Spleen (tissue), 13 donors: ENCODE data around the gene HOXB4. TPM values are rescaled to one million over a fixed set of nuclear protein-coding genes. Genes with fewer than 3 reads are reported as not detected.

Experiments used
- DNase-seq: peaks from one replicate; pipeline ENCODE4 v3.0.0-alpha.2; 2020
- H3K27ac ChIP-seq, 8 donors: fragments of 200-600 bp; sonication (generic) in 7 of 8; 1 replicate in 4 of 8; 2 replicates in 4 of 8; pipeline versions ENCODE4 v1.5.0 to v1.8.0; 2016 to 2021; ENCODE audit warnings: inconsistent platforms in 4 of 8, mild to moderate bottlenecking in 4 of 8, moderate library complexity in 1 of 8
- H3K27me3 ChIP-seq, 7 donors: fragments of 200-600 bp; sonication (generic) in 6 of 7; replicated peaks in 1 of 7; 1 replicate in 4 of 7; 2 replicates in 3 of 7; pipeline versions ENCODE4 v1.5.0 to v1.8.0; 2016 to 2021; ENCODE audit warnings: inconsistent platforms in 3 of 7, mild to moderate bottlenecking in 1 of 7
- H3K36me3 ChIP-seq, 6 donors: fragments of 200-600 bp; sonication (generic) in 5 of 6; 1 replicate in 4 of 6; 2 replicates in 2 of 6; pipeline versions ENCODE4 v1.5.0 to v1.8.0; 2016 to 2021; ENCODE audit warnings: inconsistent platforms in 2 of 6
- H3K4me1 ChIP-seq, 6 donors: fragments of 200-600 bp; sonication (generic) in 5 of 6; 1 replicate in 3 of 6; 2 replicates in 3 of 6; pipeline versions ENCODE4 v1.5.0 to v1.8.0; 2016 to 2021; ENCODE audit warnings: inconsistent platforms in 3 of 6
- H3K4me3 ChIP-seq, 8 donors: fragments of 200-600 bp; sonication (generic) in 7 of 8; 1 replicate in 4 of 8; 2 replicates in 4 of 8; pipeline versions ENCODE4 v1.5.0 to v1.8.0; 2016 to 2021; ENCODE audit warnings: inconsistent platforms in 4 of 8, mild to moderate bottlenecking in 4 of 8, moderate library complexity in 2 of 8
- H3K9me3 ChIP-seq, 8 donors: fragments of 200-600 bp; sonication (generic) in 7 of 8; 1 replicate in 4 of 8; 2 replicates in 4 of 8; pipeline versions ENCODE4 v1.5.0 to v1.8.0; 2016 to 2021; ENCODE audit warnings: inconsistent platforms in 4 of 8
- CTCF ChIP-seq, 11 experiments: fragments of 200-600 bp in 7 of 11; fragments of 450-650 bp in 4 of 11; sonication (generic) in 4 of 11; IDR thresholded peaks in 8 of 11; conservative IDR thresholded peaks in 3 of 11; 1 replicate in 7 of 11; 2 replicates in 4 of 11; pipeline versions ENCODE4 v1.4.0 to v1.8.0; 2016 to 2021; ENCODE audit warnings: antibody characterized with exemption in 11 of 11, inconsistent platforms in 4 of 11, mild to moderate bottlenecking in 1 of 11
- POLR2A ChIP-seq, 3 donors: fragments of 450-650 bp; IDR thresholded peaks; one replicate each; pipeline ENCODE4 v1.5.1; 2017; ENCODE audit warnings: antibody characterized with exemption in 3 of 3, mild to moderate bottlenecking in 1 of 3
- POLR2AphosphoS5 ChIP-seq, 3 donors: sonication (generic); formaldehyde crosslinking; IDR thresholded peaks; one replicate each; pipeline ENCODE4 v1.5.1; 2017; ENCODE audit warnings: antibody characterized with exemption in 3 of 3
- WGBS, 5 donors: extraction: QIAGEN DNeasy Blood & Tissue Kit in 3 of 5; methylation state at CpG; one replicate each; pipeline versions ENCODE4 v1.1.5 to v1.1.7; 2013 to 2018; 5-methylcytosine and 5-hydroxymethylcytosine counted together
- intact Hi-C: fragments of 100-400 bp; cut with DNase I; formaldehyde crosslinking; loops from one replicate; pipeline ENCODE4 v1.15.0; 2023; ENCODE audit warnings: low total_unique reads
- long read RNA-seq, 2 donors: transcript quantifications; one replicate each; lab custom pipeline, GENCODE V29; 2026
- polyA plus RNA-seq, 3 donors: library from polyadenylated mRNA; stranded (reverse); fragments of 200-250 nt; gene quantifications; one replicate each; pipeline ENCODE4 v1.2.1, GENCODE V29; 2013
- total RNA-seq, 7 donors: library from RNA; depleted of rRNA in 3 of 7; stranded (reverse); fragments of >200 nt in 3 of 7; fragmentation: NEBNext Ultra II Directional in 4 of 7; extraction: Animal tissue kit (Norgen Biotek cat#: 25700) in 4 of 7; gene quantifications; one replicate each; pipeline versions ENCODE4 v1.1.0 to v1.2.1, GENCODE V29; 2016 to 2021
- donor health status: healthy with polysubstance abuse.
- donor health status: DM: no; HTN: no; CAD: no; lungs with moderate emphysema.
- donor health status: DM: no; HTN: no; CAD: no.
- donor health status: Bipolar disorder and iron deficiency.
- donor health status: healthy.
- donor health status: DM: no; HTN: no; CAD: no.
- donor health status: DM: yes; HTN: yes; CAD: no.

The HOXB4 gene
- total RNA-seq (1 to 10 TPM; 1.9 to 6.4 (median 3.6) TPM), polyA plus RNA-seq (1 to 10 TPM; 2.3 to 2.7 (median 2.4) TPM)
- long read RNA-seq, donor 1, transcript HOXB4-201 (2 exons, 3,757 nt) = major isoform, 5 of 5 reads
- long read RNA-seq, donor 1, partial matches to known transcripts = 0 of 5 reads
- long read RNA-seq, donor 1, other reads (novel, unspliced or antisense) = 0 of 5 reads
- long read RNA-seq, donor 2, partial matches to known transcripts = 0 of 4 reads
- long read RNA-seq, donor 2, other reads (novel, unspliced or antisense) = 0 of 4 reads

DNA sequence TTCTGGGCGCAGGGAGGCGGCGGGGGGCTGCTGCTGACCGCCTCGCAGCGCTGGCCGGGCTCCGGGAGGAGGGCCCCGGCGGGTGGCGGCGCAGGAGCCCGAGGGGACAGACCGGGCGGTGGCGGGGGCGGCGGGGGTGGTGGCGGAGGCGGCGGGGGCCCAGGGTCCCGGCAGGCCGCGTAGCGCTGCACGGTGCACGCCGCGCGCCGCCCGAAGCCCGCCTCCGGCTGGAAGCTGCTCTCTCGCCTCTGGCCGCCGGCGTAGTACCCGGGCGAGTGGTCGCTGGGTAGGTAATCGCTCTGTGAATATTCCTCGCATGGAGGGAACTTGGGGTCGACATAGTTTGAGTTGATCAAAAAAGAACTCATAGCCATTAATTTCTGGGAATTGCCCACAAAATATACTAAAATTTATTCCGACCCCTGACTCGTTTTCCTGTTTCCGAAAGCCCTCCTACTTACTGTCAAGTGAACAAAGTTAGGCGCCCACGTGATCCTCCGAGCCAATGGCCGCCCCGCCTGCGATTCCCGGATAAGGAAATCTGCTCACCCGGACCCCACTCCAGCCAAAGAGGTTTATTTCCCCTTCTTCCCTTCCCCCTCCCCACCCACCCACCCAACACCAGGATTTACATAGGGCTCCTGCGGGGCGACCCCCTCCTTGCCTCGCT, at the start of gene HOXB4:
Gene HOXB4 (minus strand): TSS at position 405 of the 670 bp plus-strand sequence. CDS start 31 bp downstream, at position 374.
- Histone ChIP-seq H3K27me3 (peaks cover 2 to 82% (median 63%) of the 10 kb centered on the region in 7 donors), H3K9me3 (no peaks in the 10 kb centered on the region), H3K4me3 (peak within 1 kb of the TSS; percentile 55 to 85 (median 63)), H3K36me3 (no peaks in the 10 kb centered on the region), H3K27ac (peak within 1 kb of the TSS; percentile 36 to 89 (median 81)), H3K4me1 (peaks cover 11 to 80% (median 56%) of the 10 kb centered on the region in 6 donors)
- intact Hi-C loops = no loop called here
- no peak for TF ChIP-seq CTCF (IDR thresholded peaks at IDR 0.05 in 8 of 11, conservative IDR thresholded peaks at IDR 0.05 in 3 of 11)
- peak in 1 of 3 donors; percentile 38 for TF ChIP-seq POLR2AphosphoS5 (IDR thresholded peaks at IDR 0.05)
- TF ChIP-seq POLR2A (IDR thresholded peaks at IDR 0.05) = no peak
- DNase-seq = peak; percentile 91
- 0 to 1% (median 0%) methylated on average over 26 to 58 of the region's 58 CpGs for WGBS, 5 donors

DNA sequence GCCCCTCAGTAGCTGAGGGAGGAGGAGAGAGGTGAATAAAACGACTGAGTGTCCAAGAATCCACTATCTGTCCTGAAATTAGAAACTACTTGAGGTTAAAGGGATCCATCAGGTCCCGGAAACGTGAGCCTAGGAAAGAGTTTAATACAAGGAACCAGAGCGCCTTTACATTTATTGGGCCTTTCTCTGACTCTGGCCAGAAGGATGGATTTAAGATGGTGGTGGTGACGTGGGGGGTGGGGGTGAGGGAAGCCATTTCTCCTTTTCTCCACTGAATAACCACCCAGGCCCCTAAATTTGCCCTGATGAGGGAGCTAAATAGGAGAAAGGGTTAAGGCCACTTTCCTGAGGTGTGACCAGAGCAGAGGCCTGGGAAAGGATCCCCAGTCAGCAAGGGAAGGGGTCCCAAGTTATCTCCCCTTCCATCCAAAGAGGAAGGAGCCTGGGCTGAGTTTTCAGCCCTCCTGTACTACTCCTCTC, 49.0 kb upstream of the HOXB4 start:
- 34 to 47% (median 45%) methylated on average over 5 of the region's 5 CpGs for WGBS, 5 donors
- Histone ChIP-seq H3K36me3 (no peaks in the 10 kb centered on the region), H3K27me3 (peaks cover 15 to 100% (median 100%) of the 10 kb centered on the region in 7 donors), H3K9me3 (no peaks in the 10 kb centered on the region), H3K4me3 (peak overlapping the region in 1 of 8 donors; percentile 69), H3K4me1 (peaks cover 22 to 31% (median 26%) of the 10 kb centered on the region in 6 donors), H3K27ac (no peak overlapping the region)
- no peak for DNase-seq
- intact Hi-C loops = no loop called here
- no peak for TF ChIP-seq CTCF (IDR thresholded peaks at IDR 0.05 in 8 of 11, conservative IDR thresholded peaks at IDR 0.05 in 3 of 11)

DNA sequence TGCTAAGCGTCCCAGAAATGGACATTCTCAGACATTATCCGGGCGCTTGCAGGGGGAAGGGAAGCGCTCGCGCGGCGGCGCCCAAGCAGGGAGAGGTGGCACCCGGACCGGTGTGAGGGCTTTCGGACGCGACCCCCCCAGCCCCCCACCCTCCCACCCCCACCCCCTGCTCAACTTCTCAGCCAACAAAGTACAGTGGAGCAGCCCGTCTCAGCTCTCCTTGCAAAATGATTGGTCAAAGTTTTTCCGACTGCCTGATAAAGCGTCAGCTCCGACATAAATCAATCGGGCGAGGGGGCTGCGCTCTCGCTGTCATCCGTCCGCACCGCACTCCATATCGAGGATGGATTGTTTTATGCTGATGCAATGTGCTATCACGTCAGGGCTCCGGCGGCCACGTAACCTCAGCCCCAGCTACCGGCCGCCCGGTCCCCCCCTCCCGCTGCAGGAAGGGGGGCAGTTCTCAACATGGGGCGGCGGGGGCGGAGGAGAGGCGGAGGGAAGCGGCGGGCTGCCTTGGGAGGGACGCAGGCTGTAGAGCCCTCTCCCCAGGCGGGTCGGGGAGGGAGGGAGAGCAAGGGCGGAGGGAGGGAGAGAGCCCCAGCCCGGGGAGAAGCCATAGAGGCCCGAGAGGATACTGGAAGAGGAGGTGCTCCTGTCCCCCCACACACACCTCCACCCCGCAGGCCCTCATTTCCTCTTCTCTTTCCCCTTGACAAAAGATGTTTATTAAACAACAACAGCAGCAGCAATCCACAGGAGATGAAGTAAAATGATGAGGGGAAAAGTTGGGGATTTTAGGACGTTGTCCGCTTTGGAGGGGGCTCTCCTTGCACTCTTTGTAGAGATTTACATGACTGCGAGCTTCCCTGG, 48.3 kb upstream of the HOXB4 start, which contains the start of gene HOXB9:
Gene HOXB9 (minus strand): TSS at position 114 of the 873 bp plus-strand sequence. CDS start 89 bp downstream, at position 25.
- WGBS, 5 donors = 3 to 5% (median 3%) methylated on average over 37 to 49 of the region's 50 CpGs
- Histone ChIP-seq H3K9me3 (no peaks in the 10 kb centered on the region), H3K27me3 (peaks cover 15 to 100% (median 100%) of the 10 kb centered on the region in 7 donors)

More for the DNA sequence above, 48.3 kb upstream of the HOXB4 start, which contains the start of gene HOXB9:
- TF ChIP-seq POLR2A (IDR thresholded peaks at IDR 0.05) (no peak), CTCF (IDR thresholded peaks at IDR 0.05 in 8 of 11, conservative IDR thresholded peaks at IDR 0.05 in 3 of 11) (no peak)
- Histone ChIP-seq H3K36me3 (no peaks in the 10 kb centered on the region), H3K4me1 (peaks cover 22 to 31% (median 26%) of the 10 kb centered on the region in 6 donors), H3K27ac (no peak within 1 kb of the TSS), H3K4me3 (peak within 1 kb of the TSS; percentile 12 to 69 (median 40))
- intact Hi-C loops = no loop called here
- no peak for DNase-seq
